Astrocyte of the hippocampus (primary cell): ENCODE data around the gene OTOGL.
"Not testable (repeated sequence)": the region's sequence is repeated elsewhere in the genome, so short reads cannot be mapped to it uniquely, and the experiment has no call there.

Experiments used
- DNase-seq: peaks from one replicate; pipeline ENCODE4 v3.0.0; 2011; ENCODE audit warnings: low read depth, low spot score

The OTOGL gene

DNA sequence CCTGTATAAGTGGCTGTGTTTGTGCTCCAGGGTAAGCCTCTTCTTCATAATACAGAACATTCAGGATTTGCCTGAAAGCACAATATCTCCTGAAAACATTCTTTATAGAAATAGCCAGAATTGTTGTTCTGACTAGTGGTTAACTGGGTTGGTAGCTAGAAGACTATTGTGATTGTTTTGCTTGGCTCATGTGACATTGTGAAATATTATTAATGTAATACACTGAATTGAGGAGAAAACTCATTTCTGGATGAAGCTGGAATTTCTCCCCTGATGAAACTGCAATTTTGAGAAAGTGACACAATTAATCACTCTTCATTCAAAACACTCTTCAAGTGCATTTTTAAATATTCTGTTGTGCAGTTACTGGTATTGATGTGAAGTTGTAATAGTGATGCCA, 172.4 kb downstream of the OTOGL start:
- no peak for DNase-seq

DNA sequence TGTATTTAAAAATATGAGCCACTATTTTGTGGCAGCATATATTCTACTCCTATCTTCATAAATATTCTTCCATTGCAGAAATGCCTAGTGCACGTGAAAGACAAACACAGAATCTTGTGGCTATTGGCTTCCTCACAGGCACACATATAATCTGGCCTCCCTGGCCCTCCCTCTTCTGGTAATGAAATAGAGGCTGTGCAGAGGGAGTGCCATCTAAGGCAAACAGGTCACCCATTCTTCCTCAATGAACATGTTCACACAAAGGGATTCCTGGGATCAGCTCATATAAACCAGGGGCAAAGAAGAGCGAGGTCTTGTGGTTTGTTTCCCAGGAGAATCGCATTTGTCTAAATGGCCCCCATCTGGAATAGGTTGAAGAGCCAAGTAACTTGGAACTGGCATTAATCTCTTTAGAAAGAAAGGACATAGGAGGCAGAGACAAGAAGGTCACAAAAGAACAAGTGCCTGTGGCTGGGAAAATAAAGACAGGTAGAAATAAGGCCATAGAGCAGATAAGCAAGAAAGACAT, 173.1 kb downstream of the OTOGL start:
- no peak for DNase-seq

DNA sequence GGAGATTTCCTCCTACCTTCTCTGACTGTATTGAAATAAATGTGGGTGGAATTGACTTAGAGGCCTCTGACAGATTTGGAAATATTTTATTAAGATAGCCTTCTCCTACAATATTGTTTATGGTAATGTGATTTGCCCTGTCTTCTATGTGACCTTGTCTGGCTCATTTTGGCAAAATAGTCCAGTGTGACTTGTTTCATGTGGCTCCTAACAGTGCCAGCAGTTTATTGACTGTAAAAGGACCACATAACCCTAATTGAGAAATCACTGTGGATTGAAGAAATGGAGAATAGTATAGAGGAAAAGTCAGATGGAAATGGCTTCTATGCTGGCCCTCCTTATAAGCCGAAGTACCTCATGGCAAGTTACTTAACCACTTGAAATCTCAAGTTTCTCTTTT, 173.8 kb downstream of the OTOGL start:
- DNase-seq, result no peak

- no peak for DNase-seq
These were observed 178.4 kb downstream of the OTOGL start for GRCh38 chr12:80277732-80278131.

DNA sequence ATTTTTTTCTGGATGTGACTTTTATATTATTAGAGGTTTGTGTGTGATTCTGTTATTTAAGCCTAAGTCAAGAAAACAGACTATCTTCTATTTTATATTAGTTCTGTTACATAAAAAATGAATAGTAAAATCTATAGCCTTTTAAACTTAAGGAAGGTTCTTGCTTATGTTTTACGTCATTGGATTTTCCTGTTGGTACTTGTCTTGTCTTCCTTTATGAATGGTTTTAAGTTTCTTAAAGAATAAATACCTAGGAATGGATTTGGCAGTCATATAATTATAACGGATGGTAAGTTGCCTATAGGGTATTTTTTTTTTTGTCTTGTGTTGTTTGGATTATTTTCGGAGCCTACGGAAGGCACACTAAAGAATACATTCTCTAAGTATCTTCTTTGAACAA, 182.9 kb downstream of the OTOGL start:
- no peak for DNase-seq

DNA sequence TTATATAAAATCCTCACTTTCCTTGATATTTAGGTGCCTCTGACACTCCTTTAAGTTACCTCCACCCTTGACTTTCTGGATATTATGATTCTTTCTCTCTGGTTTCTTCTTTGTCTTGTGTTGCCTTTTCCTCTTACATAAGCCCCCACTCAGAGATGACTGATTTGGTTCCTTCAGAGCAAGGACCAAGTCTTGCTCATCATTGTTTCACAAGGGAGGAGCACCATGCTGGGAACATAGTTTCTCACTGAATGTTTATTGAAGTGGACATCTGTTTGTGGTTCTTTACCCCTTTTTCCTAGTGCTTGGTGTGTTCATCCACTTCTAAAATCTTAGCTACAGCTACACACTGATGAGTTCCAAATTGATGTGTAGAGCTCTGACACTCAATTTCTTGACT, 183.4 kb downstream of the OTOGL start:
- no peak for DNase-seq

DNA sequence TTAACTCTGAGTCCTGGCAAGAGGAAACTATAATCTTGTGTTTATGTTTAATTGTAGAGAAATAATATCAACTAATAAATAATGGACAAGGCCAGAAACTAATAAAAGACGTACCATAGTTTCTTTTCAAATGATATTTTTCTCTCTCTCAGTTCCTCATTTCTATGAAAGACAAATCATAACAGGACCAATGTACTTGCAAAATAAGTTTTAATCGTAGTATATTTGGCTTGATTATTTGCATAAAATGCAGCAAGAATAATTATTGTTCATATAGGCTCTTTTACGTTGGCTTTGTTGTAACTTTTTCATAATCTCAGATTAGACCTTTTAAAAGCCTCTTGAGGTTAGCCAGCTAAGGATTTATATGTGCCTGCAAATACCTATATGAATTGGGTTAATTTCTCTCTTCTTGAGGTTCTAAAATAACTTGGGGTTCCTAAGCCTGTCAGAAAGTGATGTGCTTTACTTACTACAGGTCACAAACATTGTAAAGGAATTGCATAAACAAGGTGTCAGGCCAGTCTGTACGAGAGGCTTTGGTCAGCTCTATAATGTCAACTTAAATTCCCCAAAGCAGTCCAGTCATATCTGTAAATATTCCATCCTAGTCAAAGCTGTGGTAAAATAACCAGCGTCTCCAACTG, 191.9 kb downstream of the OTOGL start:
- DNase-seq, result no peak

GRCh38 chr12:80293347-80293746, 194.0 kb downstream of the OTOGL start:
- DNase-seq, result no peak

GRCh38 chr12:80293759-80294158, 194.4 kb downstream of the OTOGL start:
- DNase-seq, result no peak

DNA sequence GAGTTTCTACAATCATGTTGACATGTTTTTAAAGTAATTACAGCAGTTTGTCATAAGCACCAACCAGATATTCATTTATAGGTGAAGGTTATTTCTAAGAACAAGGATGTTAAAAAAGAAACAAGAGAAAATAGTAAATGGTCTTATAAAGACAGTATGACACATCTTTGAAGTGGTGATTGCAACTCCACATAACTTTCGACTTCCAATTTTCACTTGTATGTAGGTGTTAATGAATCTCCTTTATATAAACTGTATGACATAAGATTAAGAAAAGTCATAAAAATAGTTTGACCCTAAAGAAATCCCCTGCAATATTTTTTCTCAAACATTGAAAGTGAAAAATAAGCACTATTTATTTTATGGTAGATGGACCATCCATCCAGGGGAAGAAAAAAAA, 199.9 kb downstream of the OTOGL start:
- no peak for DNase-seq

- no peak for DNase-seq
These were observed 200.6 kb downstream of the OTOGL start for GRCh38 chr12:80299976-80300375.

DNA sequence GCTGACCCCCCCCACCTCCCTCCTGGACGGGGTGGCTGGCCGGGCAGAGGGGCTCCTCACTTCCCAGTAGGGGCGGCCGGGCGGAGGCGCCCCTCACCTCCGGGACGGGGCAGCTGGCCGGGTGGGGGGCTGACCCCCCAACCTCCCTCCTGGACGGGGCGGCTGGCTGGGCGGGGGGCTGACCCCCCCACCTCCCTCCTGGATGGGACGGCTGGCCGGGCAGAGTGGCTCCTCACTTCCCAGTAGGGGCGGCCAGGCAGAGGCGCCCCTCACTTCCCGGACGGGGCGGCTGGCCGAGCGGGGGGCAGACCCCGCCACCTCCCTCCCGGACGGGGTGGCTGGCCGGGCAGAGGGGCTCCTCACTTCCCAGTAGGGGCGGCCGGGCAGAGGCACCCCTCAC, 208.1 kb downstream of the OTOGL start:
- not testable (repeated sequence) for DNase-seq

DNA sequence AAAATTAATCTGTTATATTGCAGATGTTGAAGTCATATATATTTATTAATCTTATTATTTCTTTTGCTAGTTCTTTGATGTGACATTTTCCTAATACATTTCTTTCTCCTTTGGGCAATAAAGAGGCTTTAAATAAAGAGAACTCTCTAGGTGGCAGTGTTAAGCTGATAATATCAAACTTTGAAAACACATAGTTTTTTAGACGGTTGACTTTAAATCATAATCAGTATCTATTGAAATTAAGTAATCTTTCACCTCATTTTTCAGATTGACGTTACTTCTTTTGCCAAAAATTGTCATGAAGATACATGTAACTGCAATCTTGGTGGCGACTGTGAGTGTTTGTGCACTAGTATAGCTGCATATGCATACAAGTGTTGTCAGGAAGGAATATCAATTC, 213.9 kb downstream of the OTOGL start:
- DNase-seq, result no peak

DNA sequence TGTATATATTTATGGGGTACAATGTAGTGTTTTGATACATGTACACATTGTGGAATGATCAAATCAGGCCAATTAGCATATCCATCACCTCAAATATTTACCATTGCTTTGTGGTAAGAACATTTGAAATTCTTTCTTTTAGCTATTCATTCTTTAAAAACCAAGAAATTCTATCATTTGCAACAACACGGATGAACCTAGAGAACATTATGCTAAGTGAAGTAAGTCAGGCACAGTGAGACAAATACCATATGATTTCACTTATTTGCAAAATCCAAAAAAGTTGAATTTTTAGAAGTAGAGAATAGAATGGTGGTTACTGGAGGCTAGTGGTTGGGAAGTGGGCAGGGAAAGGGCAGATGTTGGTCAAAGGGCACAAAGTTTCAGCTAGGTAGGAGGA, 215.4 kb downstream of the OTOGL start:
- DNase-seq, result peak; percentile 67

GRCh38 chr12:80316222-80316621, 216.9 kb downstream of the OTOGL start:
- DNase-seq, result no peak

GRCh38 chr12:80317307-80317706, 218.0 kb downstream of the OTOGL start:
- DNase-seq, result no peak

GRCh38 chr12:80317899-80318298, 218.6 kb downstream of the OTOGL start:
- no peak for DNase-seq

- no peak for DNase-seq
These were observed 220.9 kb downstream of the OTOGL start for GRCh38 chr12:80320121-80320678.

GRCh38 chr12:80321653-80322052, 222.3 kb downstream of the OTOGL start:
- DNase-seq, result peak; percentile 40

DNA sequence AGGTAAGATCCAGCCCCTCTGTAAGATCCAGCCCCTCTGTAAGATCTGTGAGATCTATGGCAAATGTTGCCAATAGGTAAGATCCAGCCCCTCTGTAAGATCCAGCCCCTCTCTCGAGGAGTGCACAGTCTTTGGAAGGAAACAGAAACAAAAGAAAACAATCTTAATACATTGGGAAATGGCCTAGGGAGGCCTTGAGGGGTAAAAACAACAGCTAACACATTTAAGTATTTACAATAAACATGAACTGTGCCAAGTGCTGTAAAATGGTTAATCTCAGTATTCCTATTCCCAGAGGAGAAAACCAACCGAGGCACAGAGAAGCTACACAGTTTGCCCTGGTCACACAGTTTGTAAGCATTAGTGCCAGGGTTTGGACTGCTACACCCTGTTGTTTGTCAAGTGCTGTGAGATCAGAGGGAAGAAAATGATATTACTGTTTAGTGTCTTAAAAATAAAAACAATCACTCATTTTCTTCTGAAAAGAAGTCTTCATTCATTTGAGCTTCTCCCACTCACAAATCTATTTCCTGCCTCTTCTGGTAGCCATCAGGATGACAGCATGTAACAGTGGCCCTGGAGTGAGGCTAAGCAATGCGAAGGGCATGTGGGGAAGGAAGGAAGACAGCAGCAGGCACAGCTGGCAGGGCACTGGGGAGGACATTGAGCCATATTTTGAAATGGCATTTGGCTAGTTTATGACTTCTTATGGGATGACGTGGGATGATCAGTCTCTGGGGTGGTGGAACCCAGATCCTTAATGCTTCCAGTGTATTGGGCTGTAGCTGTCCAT, 226.0 kb downstream of the OTOGL start:
- DNase-seq, result no peak

DNA sequence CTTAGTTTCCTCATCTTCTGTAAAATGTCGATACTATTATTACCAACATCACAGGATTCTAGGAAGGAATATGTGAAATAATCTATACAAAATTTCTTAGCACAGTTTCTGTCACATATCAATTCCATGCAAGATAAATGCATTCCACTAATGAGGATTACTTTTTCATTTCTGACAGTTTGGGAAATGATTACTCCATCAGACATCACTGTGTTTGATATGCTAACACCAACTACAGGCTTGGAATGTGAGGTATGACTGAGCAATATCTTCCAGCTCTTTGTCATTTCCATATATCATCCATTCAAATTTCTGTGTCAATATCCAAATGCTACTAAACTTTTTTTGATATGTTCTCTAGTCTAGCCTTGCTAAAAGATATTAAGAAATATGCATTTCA, 233.5 kb downstream of the OTOGL start:
- DNase-seq, result no peak

- DNase-seq, result peak; percentile 12
These were observed 253.1 kb downstream of the OTOGL start for GRCh38 chr12:80352474-80352873.

GRCh38 chr12:80353254-80353653, 253.9 kb downstream of the OTOGL start:
- DNase-seq, result peak; percentile 80
